Panc1 (cell line): ENCODE results near the gene KCNH6. TPM values are rescaled to one million over a fixed set of nuclear protein-coding genes. Genes with fewer than 3 reads are reported as not detected.

Experiments
- ATAC-seq: fragments of 200-7000 bp; cut with Tn5 transposase; 2 replicates; pipeline ENCODE4 v1.9.1; 2020; ENCODE audit warnings: mild to moderate bottlenecking, moderate library complexity
- BruUV-seq: library from RNA; stranded (reverse); fragments of 400-500 nt; replicated peaks from 2 replicates; lab custom pipeline; 2021; lab: Mats Ljungman, UMichigan
- CTCF ChIA-PET: fragments of 300-600 bp; sonication (Branson Sonifier 250); formaldehyde crosslinking; loops from one replicate; lab custom pipeline; 2022; ENCODE audit warnings: antibody characterized with exemption; lab: Charles Lee
- POLR2A ChIA-PET: fragments of 300-600 bp; sonication (Branson Sonifier 250); formaldehyde crosslinking; loops from one replicate; lab custom pipeline; 2022; ENCODE audit warnings: antibody characterized with exemption; lab: Charles Lee
- DNase-seq: peaks from one replicate; pipeline ENCODE4 v3.0.0-alpha.2; 2010; ENCODE audit warnings: low read depth, low spot score
- H3K27ac ChIP-seq: 2 replicates; pipeline ENCODE4 v1.5.1; 2011; ENCODE audit warnings: mild to moderate bottlenecking, low read length, inconsistent platforms
- H3K27me3 ChIP-seq: fragments of 200-500 bp; sonication (Bioruptor generic); 2 replicates; pipeline ENCODE4 v1.6.0; 2014; ENCODE audit warnings: low read length, inconsistent platforms; ENCODE audit not compliant: control insufficient read depth, insufficient read depth
- H3K36me3 ChIP-seq: fragments of 200-500 bp; sonication (Bioruptor generic); 2 replicates; pipeline ENCODE4 v1.5.1; 2014; ENCODE audit warnings: inconsistent platforms, mild to moderate bottlenecking, low read length, moderate library complexity; ENCODE audit not compliant: control insufficient read depth, insufficient read depth
- H3K4me1 ChIP-seq: 2 replicates; pipeline ENCODE4 v1.5.1; 2011; ENCODE audit warnings: inconsistent platforms, mild to moderate bottlenecking, low read length, moderate library complexity; ENCODE audit not compliant: control insufficient read depth, insufficient read depth
- H3K4me3 ChIP-seq, 2 experiments: 2 replicates each; pipeline ENCODE4 v1.5.1; 2011 to 2012; ENCODE audit warnings: low read depth in 2 of 2, low read length in 2 of 2, mild to moderate bottlenecking in 2 of 2, inconsistent platforms in 1 of 2, moderate library complexity in 1 of 2
- H3K9me3 ChIP-seq: fragments of 200-500 bp; sonication (Bioruptor generic); 2 replicates; pipeline ENCODE4 v1.5.1; 2014; ENCODE audit warnings: low read depth, mild to moderate bottlenecking, inconsistent platforms, low read length, moderate library complexity; ENCODE audit not compliant: control insufficient read depth, insufficient read depth
- CTCF ChIP-seq: fragments of 450-650 bp; IDR thresholded peaks from 2 replicates; pipeline ENCODE4 v1.5.1; 2017; ENCODE audit warnings: mild to moderate bottlenecking
- POLR2AphosphoS5 ChIP-seq: IDR thresholded peaks from 2 replicates; pipeline ENCODE4 v1.6.1; 2012; ENCODE audit warnings: mild to moderate bottlenecking, low read depth, low read length, moderate library complexity
- REST ChIP-seq, 2 experiments: IDR thresholded peaks; 2 replicates each; pipeline ENCODE4 v1.6.1; 2011 to 2012; ENCODE audit warnings: low read depth in 2 of 2, control low read depth in 1 of 2, low read length in 1 of 2, mild to moderate bottlenecking in 1 of 2, moderate library complexity in 1 of 2; ENCODE audit not compliant: insufficient read depth in 1 of 2
- SIN3A ChIP-seq: IDR thresholded peaks from 2 replicates; pipeline ENCODE4 v1.6.1; 2012; ENCODE audit warnings: low read depth, mild to moderate bottlenecking, low read length, moderate library complexity, borderline replicate concordance; ENCODE audit not compliant: insufficient read depth
- TCF7L2 ChIP-seq: IDR thresholded peaks from 2 replicates; pipeline ENCODE4 v1.6.1; 2011; ENCODE audit warnings: mild to moderate bottlenecking, low read depth, low read length, inconsistent platforms
- in situ Hi-C: cut with HindIII; loops from 2 replicates; pipeline ENCODE4 v1.10.0; 2016; ENCODE audit warnings: low sequenced_read_pairs, low pct_unique_long_range_greater_than_20kb
- intact Hi-C: fragments of 100-400 bp; cut with micrococcal nuclease; formaldehyde crosslinking; loops from one replicate; pipeline ENCODE4 v1.10.0; 2022; ENCODE audit not compliant: unreplicated experiment
- total RNA-seq: library from RNA; stranded (reverse); gene quantifications from one replicate; pipeline ENCODE4 v1.2.1, GENCODE V29; 2021; ENCODE audit not compliant: unreplicated experiment

KCNH6 gene
- total RNA-seq, 1 experiment from 2014 or later: not detected

GRCh38 chr17:63474586-63475460 lies 48.3 kb upstream of the KCNH6 start:
- BruUV-seq: no TSS peak
- no peak for DNase-seq
- POLR2A ChIA-PET: no interaction called here
- intact Hi-C loops (loop anchor here (5.0 kb wide), 1 partner anchor 48 kb away; no protein-coding TSS in a partner anchor), in situ Hi-C loops (no loop called here)
- Histone ChIP-seq H3K36me3 (no peaks in the 10 kb centered on the region), H3K27me3 (no peaks in the 10 kb centered on the region; the same call in 1 of the 2 replicates), H3K9me3 (no peaks in the 10 kb centered on the region), H3K4me3 (no peak overlapping the region), H3K4me1 (peaks cover 16% of the 10 kb centered on the region), H3K27ac (no peak overlapping the region)
- TF ChIP-seq SIN3A (no peak), TCF7L2 (no peak), CTCF (no peak), POLR2AphosphoS5 (no peak), REST (IDR thresholded peaks at IDR 0.05; ENCODE audit: insufficient read depth in 1 of 2, low read depth in 2 of 2, low read length in 1 of 2) (no peak)
- CTCF ChIA-PET: no interaction called here
- ATAC-seq: no peak

GRCh38 chr17:63475491-63476412 lies 47.4 kb upstream of the KCNH6 start:
- Histone ChIP-seq H3K27ac (no peak overlapping the region), H3K4me1 (peaks cover 16% of the 10 kb centered on the region), H3K27me3 (no peaks in the 10 kb centered on the region), H3K4me3 (no peak overlapping the region), H3K36me3 (no peaks in the 10 kb centered on the region), H3K9me3 (no peaks in the 10 kb centered on the region)
- DNase-seq: no peak
- ChIA-PET POLR2A (no interaction called here), CTCF (no interaction called here)
- ATAC-seq: no peak
- in situ Hi-C loops: no loop called here
- BruUV-seq: no TSS peak
- TF ChIP-seq SIN3A (no peak), TCF7L2 (no peak), CTCF (no peak), POLR2AphosphoS5 (no peak)
- intact Hi-C loops: loop anchor here (5.0 kb wide), 1 partner anchor 48 kb away; no protein-coding TSS in a partner anchor
